DMS53 (cell line): ENCODE measurements around the gene INTS1.
A peak's percentile ranks its signal among the peaks of the same experiment; 100 is the strongest.
"Not testable (repeated sequence)": the region's sequence is repeated elsewhere in the genome, so short reads cannot be mapped to it uniquely, and the experiment has no call there.

ENCODE experiments used
- DNase-seq: peaks from one replicate; lab custom pipeline; 2025; lab: John Stamatoyannopoulos, UW

Gene INTS1

DNA sequence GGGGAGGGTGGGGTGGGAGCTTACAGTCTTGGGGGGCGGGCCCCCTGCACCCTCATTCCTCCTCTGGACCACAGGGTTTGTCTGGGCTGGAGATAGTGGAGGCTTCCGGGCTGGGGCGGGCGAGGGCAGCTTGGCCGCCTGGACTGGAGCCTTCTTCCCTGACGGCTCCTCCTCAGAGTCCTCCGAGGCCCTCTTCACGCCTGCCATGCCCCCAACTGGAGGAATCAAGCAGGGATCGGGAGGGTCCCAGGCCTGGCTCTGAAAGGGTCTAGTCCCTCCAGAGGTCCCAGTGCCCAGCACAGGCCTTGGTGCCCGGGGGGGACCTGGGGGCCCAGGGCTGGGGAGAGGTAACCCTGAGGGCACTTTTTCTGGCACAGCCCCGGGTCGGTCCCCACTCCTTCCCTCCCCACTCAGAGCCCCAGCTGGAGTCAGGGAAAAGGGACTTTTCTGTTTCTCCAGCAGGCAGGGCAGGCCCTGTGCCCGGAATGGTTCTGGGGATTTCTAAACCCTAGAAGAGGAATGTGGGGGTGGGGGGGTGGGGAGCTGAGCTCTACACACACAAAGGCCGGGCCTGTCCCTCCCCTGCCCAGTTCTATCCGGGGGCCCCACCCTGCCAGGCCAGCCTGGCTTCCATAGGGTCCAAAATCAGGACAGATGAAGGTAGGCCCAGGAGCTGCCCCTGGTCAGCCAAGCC is 56.5 kb downstream of the INTS1 start:
- no peak for DNase-seq

DNA sequence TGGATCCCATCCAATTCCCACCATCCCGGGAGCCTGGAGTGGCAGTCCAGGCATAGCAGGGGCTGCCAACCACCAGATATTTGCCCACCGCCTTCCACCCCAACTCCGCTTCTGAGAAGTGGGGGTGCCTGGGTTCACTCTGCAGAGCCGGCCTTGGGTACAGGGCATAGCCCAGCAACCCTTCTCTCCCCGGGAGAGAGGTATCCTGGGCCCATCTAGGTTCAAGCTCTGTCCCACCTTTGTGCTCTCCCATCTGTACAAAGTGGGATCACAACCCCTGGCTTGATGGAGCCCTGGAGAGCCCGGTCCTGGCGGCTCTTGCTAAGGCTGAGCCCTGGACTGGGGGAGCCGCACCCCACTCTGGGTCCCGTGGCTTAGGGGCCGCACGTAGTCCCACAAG is 57.1 kb downstream of the INTS1 start:
- no peak for DNase-seq

DNA sequence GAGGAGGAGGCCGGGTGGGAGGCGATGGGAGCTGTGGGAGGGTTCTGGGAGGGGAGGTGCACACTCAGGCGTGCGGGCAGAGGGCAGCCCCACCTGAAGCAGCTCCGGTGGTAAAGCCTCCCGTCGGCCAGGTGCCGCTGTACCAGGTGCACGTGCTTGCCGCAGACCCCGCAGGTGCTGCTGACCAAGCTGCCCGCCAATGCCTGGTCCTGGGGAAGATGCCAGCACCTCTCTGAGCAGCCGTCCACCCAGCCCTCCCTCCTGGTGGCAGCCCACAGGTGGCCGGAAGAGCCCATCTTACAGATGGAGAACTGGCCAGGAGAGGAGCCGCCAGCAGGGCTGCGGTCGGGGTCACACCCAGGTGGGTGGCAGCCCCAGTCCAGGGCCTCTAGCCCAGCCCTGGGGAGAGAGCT is 57.6 kb downstream of the INTS1 start:
- peak; percentile 67 for DNase-seq

DNA sequence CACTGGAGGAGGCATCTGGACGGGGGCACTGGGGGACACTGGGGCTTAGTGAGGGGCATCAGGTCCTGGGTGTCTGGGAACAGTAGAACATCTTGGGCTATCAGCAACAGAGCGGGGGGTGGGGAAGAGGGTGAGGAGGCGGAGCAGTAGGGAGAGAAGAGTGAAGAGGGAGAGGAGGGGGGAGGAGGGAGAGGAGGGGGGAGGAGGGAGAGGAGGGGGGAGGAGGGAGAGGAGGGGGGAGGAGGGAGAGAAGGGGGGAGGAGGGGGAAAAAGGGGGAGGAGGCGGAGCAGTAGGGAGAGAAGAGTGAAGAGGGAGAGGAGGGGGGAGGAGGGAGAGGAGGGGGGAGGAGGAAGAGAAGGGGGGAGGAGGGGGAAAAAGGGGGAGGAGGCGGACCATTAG is 58.2 kb downstream of the INTS1 start:
- DNase-seq: peak; percentile 34

DNA sequence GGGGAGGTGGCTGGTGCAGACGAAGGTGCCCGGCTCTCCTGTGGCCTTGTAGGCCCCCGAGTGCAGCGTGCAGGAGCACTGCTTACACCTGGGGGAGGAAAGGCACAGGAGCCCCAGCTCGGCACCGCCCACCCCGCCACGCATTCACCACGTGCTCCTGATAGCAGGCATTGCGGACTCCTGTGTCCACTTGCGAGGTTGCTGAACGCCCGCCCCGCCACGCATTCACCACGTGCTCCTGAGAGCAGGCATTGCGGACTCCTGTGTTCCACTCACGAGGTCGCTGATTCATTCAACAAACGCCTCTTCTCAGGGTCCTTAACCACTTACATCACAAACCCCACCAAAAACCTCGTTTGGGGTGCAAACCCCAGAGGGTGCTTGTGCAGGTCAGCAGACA is 58.8 kb downstream of the INTS1 start:
- DNase-seq: no peak

DNA sequence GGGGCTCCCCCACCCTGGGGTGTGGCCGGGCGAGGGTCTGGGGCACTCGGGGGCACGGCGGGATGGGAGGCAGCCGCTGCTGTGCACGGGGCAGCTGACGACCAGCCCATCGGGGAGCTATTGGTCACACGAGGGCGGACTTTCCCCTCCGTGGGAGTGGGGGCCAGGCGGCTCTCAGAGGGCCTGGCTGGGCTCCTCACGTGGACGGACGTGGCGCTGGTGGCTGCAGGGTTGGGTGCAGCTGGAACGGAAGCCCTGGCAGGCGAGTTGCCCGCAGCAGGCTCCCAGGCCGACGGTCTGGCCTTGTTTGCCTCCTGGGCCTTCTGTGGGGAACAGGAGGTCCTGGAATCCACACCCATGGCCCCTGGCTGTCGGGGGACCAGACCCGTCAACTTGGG is 59.3 kb downstream of the INTS1 start:
- no peak for DNase-seq

DNA sequence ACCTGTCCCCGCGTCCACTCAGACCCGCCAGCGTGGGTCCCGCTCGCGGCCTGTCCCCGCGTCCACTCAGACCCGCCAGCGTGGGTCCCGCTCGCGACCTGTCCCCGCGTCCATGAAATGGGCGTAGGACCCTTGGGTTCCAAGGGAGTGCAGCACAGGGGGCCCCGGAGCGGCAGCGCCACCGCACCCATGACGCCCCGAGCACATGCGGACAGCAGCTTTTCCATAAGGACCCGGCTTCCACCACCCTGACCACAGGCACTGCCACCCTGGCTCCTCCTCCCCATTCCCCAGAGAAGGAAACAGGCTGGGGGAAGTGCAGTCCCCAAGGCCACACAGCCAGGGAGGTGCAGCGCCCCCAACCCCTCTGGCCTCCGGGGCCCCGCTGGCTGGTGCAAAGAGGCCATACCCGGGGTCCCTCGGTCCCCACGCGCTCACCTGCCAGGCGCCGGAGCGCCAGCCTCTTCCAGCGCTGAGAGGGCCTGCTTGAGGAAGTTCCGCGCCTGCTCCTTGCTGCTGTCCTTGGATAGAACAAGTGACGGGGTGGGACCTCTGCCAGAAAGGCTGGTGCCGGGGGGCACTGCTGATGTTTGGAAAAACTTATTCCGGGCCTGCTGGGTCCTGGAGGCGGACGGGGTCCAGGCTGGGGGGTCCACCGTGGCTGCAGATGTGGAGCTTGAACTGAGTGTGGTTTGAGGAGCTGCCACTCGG is 59.8 kb downstream of the INTS1 start:
- DNase-seq: no peak

DNA sequence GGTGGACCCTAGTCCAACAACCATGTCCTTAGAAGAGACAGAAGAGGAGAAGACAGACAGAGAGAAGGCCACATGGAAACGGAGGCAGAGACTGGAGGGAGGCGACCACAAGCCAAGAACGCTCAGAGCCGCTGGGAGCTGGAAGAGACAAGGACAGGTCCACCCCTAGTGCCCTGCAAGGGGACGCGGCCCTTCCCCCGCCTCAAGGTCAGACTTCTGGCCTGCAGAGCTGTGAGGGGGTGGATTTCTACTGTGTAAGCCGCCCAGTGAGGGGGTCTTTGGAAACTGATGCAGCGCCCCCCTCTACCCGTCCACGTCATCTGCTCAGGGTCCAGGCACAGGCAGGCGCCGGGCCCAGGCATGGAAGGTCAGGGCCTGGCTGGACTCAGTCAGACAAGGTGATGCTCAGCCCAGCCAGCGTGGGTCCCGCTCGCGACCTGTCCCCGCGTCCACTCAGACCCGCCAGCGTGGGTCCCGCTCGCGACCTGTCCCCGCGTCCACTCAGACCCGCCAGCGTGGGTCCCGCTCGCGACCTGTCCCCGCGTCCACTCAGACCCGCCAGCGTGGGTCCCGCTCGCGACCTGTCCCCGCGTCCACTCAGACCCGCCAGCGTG is 60.5 kb downstream of the INTS1 start:
- not testable (repeated sequence) for DNase-seq

DNA sequence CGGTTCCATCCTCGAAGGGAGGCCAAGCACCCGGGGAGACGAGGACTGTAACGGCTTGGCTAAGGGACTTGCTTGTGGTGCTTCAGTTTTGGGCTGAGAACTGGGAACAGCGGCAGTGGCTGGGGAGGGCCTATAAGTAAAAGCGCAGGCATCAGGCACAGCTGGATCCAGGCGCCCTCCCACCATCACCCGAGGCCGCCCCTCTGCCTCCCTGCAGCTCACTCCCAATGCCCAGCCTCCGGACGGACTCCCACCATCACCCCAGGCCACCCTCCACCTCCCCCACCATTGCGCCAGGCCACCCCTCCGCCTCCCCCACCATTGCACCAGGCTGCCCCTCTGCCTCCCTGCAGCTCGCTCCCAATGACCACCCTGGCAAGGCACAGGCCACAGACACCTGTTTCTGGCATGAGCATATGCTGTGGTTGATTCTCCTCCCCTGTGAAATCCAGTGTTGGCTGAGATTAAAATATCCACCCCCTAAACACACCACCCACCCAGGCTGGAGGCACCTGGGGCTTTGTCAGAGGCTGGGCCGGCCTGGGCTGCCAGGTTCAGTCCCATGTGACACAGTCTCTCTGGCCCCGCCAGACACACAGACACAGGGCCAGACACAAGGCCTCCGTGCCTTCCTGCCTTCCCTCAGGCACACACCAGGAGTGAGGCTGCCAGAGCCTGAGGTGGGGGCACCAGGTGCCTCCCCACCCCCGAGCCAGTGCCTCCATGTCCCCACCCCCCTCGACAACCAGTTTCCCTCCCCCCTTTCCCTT is 61.6 kb downstream of the INTS1 start:
- DNase-seq: no peak

DNA sequence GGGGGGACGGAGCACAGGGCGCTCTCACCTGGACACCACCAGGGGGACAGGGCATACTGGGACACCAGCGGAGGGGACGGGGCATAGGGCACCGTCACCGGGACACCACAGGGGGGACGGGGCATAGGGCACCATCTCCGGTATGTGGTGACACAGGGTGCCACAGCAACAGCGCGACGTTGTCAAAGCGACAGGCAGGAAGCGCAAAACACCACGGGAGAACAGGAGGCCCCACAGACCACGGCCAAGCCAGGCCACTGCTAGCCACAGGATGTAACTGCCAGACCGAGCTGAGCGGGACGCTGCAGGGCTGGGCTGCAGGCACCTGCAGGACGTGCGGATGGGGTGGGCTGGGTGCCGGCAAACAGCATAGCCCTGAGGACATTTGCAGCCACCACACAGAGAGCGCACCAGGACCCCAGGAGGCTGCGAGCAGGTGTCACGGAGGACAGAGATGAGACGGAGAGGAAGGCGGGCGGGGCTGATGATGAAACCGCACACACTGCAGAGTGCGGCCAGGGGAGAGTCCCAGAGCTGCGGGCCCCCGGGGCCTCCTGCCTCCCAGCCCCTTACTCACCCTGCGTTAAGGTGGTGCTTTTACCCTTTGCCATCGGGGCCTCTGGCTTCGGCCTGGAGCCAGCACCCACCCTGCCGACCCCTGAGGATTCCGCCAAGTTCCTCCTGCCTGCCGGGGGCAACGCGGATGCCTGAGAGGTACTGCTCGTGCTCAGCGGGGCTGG is 62.4 kb downstream of the INTS1 start:
- DNase-seq: no peak

DNA sequence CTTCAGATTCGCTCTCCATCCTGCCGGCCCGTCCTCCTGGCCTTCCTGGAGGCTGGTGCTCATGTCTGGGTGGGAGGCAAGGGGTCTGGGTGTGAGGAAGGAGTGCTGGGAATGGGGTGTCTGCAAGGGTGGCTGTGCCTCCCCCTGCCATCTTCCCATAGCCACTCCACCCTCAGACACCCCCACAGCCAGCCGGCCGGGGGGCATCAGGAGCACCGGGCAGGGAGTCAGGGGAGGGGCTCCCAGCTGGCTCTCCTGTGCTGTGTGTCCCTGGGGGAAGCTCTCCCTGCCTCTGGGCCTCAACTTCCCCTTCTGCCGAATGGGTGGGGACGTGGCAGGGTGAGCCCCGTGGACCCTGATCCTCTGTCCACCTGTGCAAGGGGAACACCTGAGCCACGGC is 63.6 kb downstream of the INTS1 start:
- no peak for DNase-seq

DNA sequence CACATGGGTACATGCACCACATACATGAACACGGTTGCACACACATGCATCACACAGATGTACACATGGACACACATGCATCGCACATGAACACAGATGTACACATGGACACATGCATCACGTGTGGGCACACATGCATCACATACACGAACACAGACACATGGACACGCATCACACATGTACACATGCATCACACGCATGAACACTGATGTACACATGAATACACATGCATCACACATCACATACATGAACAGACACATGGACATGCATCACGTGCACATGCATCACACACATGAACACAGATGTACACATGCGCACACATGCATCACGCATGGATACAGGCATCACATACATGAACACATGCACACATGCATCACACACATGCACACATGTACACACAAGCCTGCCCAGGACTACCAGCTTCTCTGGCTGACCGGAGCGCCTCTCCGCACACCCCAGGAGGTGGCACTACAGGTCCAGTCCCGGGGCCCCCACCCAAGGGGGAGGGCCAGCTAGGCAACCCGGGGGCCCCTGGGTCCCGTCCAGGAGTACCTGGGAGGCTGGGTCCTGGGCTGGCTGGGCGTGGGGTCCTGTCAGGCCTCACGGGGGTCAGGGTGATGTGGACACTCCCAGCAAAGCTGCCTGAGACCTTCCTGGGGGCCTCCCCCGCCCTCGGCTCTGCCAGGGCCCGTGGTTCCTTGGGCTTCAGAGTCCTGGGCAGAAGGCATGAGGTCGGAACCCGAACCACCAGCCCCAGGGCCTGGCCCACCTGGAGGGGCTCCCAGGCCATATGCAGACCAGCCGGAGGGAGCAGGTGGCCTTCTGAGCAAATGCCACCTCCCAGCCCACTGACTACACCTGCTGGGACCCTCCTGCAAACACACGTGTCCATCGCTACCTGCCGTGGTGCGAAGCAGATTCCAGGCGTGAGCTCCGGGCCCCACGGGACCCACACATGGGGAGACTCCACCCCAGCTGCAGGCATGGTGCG is 64.5 kb downstream of the INTS1 start:
- DNase-seq: no peak

DNA sequence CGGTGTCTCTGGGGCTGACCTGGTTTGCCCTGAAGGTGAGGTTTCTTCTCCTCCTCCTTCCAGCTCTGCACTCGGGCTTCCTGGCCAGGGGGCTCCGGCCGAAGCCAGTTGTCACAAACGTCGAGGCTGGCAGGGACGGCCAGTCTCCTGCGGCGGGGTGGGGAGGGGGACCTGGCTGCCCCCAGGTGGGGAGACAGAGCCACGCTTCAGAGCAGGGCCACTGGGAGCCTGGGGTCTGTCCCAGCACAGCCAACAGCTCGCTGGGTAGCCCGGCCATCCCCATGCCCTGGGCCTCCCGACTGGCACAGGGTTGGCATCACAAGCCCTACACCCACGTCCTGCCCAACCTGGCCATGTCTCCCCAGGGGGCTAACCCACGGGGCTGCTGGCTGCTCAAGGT is 65.4 kb downstream of the INTS1 start:
- DNase-seq: no peak

DNA sequence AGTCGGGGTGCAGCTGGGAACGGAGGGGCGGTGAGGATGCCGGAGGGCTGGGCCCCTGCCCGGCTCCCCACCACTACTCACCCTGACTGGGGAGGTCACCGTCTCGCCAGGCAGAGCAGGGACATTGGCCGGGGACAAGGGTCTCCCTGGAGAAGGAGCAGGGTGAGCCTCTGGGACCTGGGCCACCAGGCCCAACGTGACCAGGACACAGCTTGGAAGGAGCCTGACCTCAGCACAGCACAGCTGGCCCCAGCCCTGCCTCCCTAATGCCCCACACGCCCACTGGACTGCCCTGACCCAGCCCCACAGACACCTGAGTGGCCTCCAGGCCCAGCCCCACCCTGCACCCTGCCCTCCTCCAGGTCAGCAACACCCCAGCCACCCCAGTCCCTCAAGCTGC is 66.0 kb downstream of the INTS1 start:
- no peak for DNase-seq

DNA sequence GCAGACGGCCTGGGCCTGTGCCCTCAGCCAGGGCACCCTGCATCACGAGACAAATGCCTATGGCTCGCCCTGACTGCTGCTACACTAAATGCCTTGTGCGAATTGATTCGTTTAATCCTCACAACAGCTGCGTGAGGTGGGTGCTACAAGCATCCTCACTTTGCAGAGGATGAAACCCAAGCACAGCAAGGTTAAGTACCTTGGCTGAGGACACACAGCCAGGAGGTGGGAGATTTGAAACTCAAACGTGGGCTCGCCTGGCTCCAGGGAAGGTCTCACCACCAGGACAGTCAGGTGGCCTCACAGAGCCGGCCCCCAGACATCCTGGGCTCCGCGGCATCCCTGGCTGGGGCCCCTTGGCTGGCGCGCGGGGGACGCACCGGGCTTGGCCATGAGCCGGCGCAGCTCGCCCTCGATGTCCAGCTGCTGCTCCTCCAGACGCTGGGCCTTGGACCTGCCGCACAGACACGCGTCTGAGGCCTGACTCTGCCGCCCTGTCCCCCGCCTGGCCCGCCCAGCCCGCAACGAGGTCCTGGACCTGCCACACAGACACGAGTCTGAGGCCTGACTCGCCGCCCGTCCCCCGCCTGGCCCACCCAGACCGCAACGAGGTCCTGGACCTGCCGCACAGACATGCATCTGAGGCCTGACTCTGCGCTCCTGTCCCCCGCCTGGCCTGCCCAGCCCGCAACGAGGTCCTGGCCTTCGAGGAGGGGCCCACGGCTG is 66.9 kb downstream of the INTS1 start:
- DNase-seq: no peak

DNA sequence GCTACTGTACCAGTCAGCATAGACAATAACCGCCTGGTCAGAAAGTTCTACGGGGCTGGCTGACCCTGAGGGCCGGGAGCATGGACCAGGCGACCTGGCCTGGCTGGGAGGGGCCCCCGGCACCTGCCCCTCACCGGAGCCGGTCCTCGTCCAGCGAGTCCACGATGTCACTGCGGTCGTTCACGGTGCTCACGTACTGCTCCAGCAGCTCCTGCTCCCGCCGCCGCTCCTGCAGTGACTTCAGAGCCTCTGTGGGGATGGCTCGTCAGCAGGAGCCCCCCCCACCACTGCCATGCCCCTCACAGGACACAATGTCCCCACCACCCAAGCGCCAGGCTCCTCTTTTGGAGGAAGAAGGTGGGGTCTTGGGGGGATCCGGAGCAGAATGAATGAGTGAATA is 67.6 kb downstream of the INTS1 start:
- no peak for DNase-seq

DNA sequence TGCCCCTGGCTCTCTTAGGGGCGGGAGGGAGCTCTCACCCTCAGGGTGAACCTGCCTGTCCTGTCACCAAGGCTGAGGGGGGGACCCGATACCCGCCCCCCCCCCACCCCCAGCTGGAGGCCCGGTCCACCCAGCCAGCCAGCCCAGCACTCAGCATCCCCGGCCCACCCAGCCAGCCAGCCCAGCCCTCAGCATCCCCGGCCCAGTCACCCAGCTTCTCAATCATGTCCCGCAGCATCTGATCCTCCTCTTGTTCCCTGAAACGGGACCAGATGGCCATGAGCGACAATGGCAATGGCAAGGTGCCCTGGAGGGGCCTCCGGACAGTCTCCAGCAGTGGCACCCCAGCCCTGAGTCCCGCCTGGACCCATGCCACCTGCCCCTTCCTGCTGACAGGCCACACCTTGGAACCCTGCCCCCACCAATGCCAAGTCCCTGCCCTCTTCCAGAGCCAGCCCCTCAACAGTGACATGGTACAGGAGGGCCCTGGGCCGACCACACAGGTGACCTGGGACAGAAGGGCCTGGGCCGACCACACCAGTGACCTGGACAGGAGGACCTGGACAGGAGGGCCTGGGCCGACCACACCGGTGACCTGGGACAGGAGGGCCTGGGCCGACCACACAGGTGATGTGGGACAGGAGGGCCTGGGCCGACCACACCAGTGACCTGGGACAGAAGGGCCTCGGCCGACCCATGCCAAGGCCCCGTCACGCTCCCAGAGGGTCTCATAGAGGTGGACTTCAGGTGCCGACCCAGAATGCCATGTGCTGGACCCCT is 69.1 kb downstream of the INTS1 start:
- no peak for DNase-seq

DNA sequence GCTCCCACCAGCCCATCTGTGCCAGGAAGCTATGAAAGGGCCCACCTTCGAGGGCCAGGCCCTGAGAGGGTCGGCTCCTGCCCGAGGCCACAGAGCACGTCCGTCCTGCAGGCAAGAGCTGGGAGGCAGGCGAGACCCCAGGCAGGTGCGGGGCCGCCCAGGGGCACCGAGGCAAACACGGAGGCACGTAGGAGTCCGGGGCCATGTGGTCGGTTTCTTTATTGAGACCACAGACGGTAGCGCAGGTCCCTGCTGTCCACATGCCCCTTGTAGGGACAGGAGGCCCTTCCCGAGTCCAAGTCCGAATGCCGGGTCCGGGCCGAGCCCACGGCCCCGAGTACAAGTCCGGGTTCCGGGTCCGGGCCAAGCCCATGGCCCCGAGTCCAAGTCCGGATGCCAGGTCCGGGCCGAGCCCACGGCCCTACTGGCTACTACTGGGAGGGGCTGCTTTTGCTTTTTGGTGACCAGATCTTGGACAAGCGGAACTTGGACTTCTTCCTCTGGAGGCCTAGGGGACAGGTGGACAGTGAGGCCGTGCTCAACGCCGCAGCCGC is 69.9 kb downstream of the INTS1 start:
- DNase-seq: no peak
